ENCODE results near the gene RPL22. TPM values are rescaled to one million over a fixed set of nuclear protein-coding genes. Genes with fewer than 3 reads are reported as not detected.
A peak's percentile ranks its signal among the peaks of the same experiment; 100 is the strongest.

Gene RPL22
- total RNA-seq (2012; rRNA removed), result 26.2 and 71.9 TPM in 2 replicates
- 131 and 154 TPM in 2 replicates for polyA plus RNA-seq (2012; rRNA removed)
- 17.4 and 27.5 TPM in 2 replicates for polyA plus RNA-seq (2012; cell fraction: cytosol; rRNA removed)
- 9.8 and 38.0 TPM in 2 replicates for polyA plus RNA-seq (2012; cell fraction: nucleus; rRNA removed; ENCODE audit: low replicate concordance)
- Bru-seq, nascent RNA, result percentile 97 among the genes with signal in this experiment
- percentile 97 among the genes with signal in this experiment for BruChase-seq, experiment 1, labeled RNA remaining after a 6-hour chase
- BruChase-seq, experiment 2, labeled RNA remaining after a 2-hour chase, result percentile 96 among the genes with signal in this experiment
- long read RNA-seq, transcript RPL22-201 (4 exons, 2,078 nt), result major isoform, 174 of 227 reads
- long read RNA-seq, transcript RPL22-206 (3 exons, 2,279 nt), result minor isoform, 22 of 227 reads
- long read RNA-seq, partial matches to known transcripts, result 19 of 227 reads
- long read RNA-seq, other reads (novel, unspliced or antisense), result 12 of 227 reads

GRCh38 chr1:6199298-6200187 is at the start of gene RPL22:
Gene RPL22, minus strand, starts transcription at chr1:6199595. Its CDS starts 22 bp downstream, at chr1:6199573.
- no TSS peak for BruUV-seq (replicated peaks)
- peak within 1 kb of the TSS; percentile 79 for H3K9ac ChIP-seq (ENCODE audit: low read depth, low read length)
- peak within 1 kb of the TSS; percentile 95 for H2AFZ ChIP-seq (replicated peaks; ENCODE audit: low read length, poor library complexity)
- peak within 1 kb of the TSS; percentile 95 for H3K4me2 ChIP-seq (ENCODE audit: low read depth, low read length)
- peak within 1 kb of the TSS; percentile 98 for H2AK5ac ChIP-seq (ENCODE audit: low read depth, low read length)
- dilution Hi-C loops (cut with HindIII; ENCODE audit: low sequenced_read_pairs, unreplicated experiment) (no loop called here), in situ Hi-C loops (cut with MboI; ENCODE audit: low sequenced_read_pairs) (no loop called here), intact Hi-C loops (cut with micrococcal nuclease) (loop anchor here (2.0 to 5.0 kb wide), 2 partner anchors 35 to 82 kb away; partner anchors contain the start of gene ICMT)
- H3K4ac ChIP-seq (ENCODE audit: low read depth, low read length), result peak within 1 kb of the TSS; percentile 92
- peak within 1 kb of the TSS; percentile 75 for H2BK5ac ChIP-seq (ENCODE audit: low read depth, low read length, poor library complexity, severe bottlenecking)
- peak within 1 kb of the TSS; percentile 45; the same call in 2 of the 3 replicates for H2BK15ac ChIP-seq (ENCODE audit: low read depth, low read length)
- H3K27ac ChIP-seq (ENCODE audit: insufficient read depth, low read length), result peak within 1 kb of the TSS; percentile 75
- H4K5ac ChIP-seq (ENCODE audit: low read depth, low read length), result peak within 1 kb of the TSS; percentile 82
- ChIA-PET POLR2A (ENCODE audit: unreplicated experiment) (no interaction called here), CTCF (no interaction called here)
- H3K27me3 ChIP-seq (ENCODE audit: control insufficient read depth, insufficient read depth, low read length), result no peaks in the 10 kb centered on the region
- TF ChIP-seq POLR2A (IDR thresholded peaks at IDR 0.05; ENCODE audit: low read depth, low read length) (peak; percentile 86), USF2 (IDR thresholded peaks at IDR 0.05; ENCODE audit: low read depth, low read length) (peak; percentile 83), SMC3 (IDR thresholded peaks at IDR 0.05; ENCODE audit: low read depth, low read length) (no peak), RCOR1 (IDR thresholded peaks at IDR 0.05; ENCODE audit: insufficient replicate concordance, low read length) (no peak), MXI1 (IDR thresholded peaks at IDR 0.05; ENCODE audit: borderline replicate concordance, low read depth, low read length) (peak; percentile 96), MAFK (IDR thresholded peaks at IDR 0.05; ENCODE audit: low read depth, low read length) (no peak), CHD1 (IDR thresholded peaks at IDR 0.05; ENCODE audit: low read depth, low read length) (peak; percentile 92; the same call in 1 of the 2 replicates), ELK1 (IDR thresholded peaks at IDR 0.05; ENCODE audit: borderline replicate concordance, low read depth, low read length) (no peak), BHLHE40 (IDR thresholded peaks at IDR 0.05; ENCODE audit: low read depth, low read length) (peak; percentile 98), RFX5 (IDR thresholded peaks at IDR 0.05; ENCODE audit: low read depth, low read length) (no peak)
- peaks cover 4% of the 10 kb centered on the region; the same call in 1 of the 2 replicates for H3K4me1 ChIP-seq (ENCODE audit: control insufficient read depth, insufficient read depth, low read length)
- H3K23ac ChIP-seq (ENCODE audit: low read depth, low read length), result peak within 1 kb of the TSS; percentile 84
- H4K20me1 ChIP-seq (ENCODE audit: insufficient read depth, low read length), result peaks cover 21% of the 10 kb centered on the region; the same call in 1 of the 2 replicates
- ATAC-seq (ENCODE audit: low read depth), result peak; percentile 98
- peak within 1 kb of the TSS; percentile 91 for H3K56ac ChIP-seq (ENCODE audit: extremely low read depth, insufficient read depth, low read length)
- peak within 1 kb of the TSS; percentile 93 for H4K91ac ChIP-seq (ENCODE audit: insufficient read depth, low read depth, low read length)
- H2BK120ac ChIP-seq (ENCODE audit: low read depth, low read length), result peak within 1 kb of the TSS; percentile 73
- H3K9me3 ChIP-seq (ENCODE audit: control insufficient read depth, insufficient read depth, low read length), result no peaks in the 10 kb centered on the region
- peak within 1 kb of the TSS; percentile 79 for H3K14ac ChIP-seq (replicated peaks; ENCODE audit: low read depth, low read length)
- 0% methylated on average over 22 of the region's 53 CpGs; no CpG with 5 or more reads in 1 of the 2 experiments for WGBS, 2 experiments (ENCODE audit: extremely low coverage in 2 of 2, insufficient read length in 1 of 2)
- peaks cover 8% of the 10 kb centered on the region for H3K36me3 ChIP-seq (ENCODE audit: control insufficient read depth, insufficient read depth, low read length)
- peak within 1 kb of the TSS; percentile 35 for H2BK20ac ChIP-seq (ENCODE audit: low read depth, low read length)
- H3K4me3 ChIP-seq (ENCODE audit: insufficient read depth, low read depth, low read length), result peak within 1 kb of the TSS; percentile 70
- peak within 1 kb of the TSS; percentile 99 for H2AK9ac ChIP-seq (replicated peaks; ENCODE audit: low read depth, low read length, poor library complexity)
- peak; percentile 99 for DNase-seq
- peak within 1 kb of the TSS; percentile 2; the same call in 1 of the 2 replicates for H3K18ac ChIP-seq (ENCODE audit: low read depth, low read length)
- H3K9me1 ChIP-seq (ENCODE audit: insufficient read depth, low read length), result peaks cover 11% of the 10 kb centered on the region
- peak within 1 kb of the TSS; percentile 99 for H4K8ac ChIP-seq (ENCODE audit: low read depth in 2 of 2, low read length in 2 of 2)
- H3K79me1 ChIP-seq (ENCODE audit: low read depth in 1 of 2, low read length in 2 of 2), result peaks cover 11 to 36% of the 10 kb centered on the region in 2 experiments

Measured in IMR-90 (cell line).